Measurements from ENCODE around the gene ANKRD55.

GRCh38 chr5:56069652-56070226, 163.4 kb downstream of the ANKRD55 start:
- TF ChIP-seq CTCF (IDR thresholded peaks at IDR 0.05 in 2 of 3, conservative IDR thresholded peaks at IDR 0.05 in 1 of 3; ENCODE audit: insufficient read depth in 2 of 3, low read depth in 1 of 3, low read length in 3 of 3) (no peak), BCLAF1 (IDR thresholded peaks at IDR 0.05; ENCODE audit: borderline replicate concordance in 1 of 2, control insufficient read depth in 1 of 2, low read depth in 2 of 2, low read length in 1 of 2) (no peak), ESRRA (IDR thresholded peaks at IDR 0.05; ENCODE audit: borderline replicate concordance, low read depth) (no peak), FOXJ3 (CRISPR knock-in tag; IDR thresholded peaks at IDR 0.05) (no peak), FOXM1 (IDR thresholded peaks at IDR 0.05; ENCODE audit: low read depth) (no peak), FOXM1 (CRISPR knock-in tag; IDR thresholded peaks at IDR 0.05; ENCODE audit: low read depth) (no peak), ETV6 (IDR thresholded peaks at IDR 0.05; ENCODE audit: borderline replicate concordance in 1 of 2, low read depth in 2 of 2, low read length in 1 of 2) (no peak), ETV6 (CRISPR knock-in tag; IDR thresholded peaks at IDR 0.05; ENCODE audit: borderline replicate concordance) (no peak), ARID4B (CRISPR knock-in tag; IDR thresholded peaks at IDR 0.05) (no peak), VEZF1 (CRISPR knock-in tag; IDR thresholded peaks at IDR 0.05) (no peak), GATAD2A (IDR thresholded peaks at IDR 0.05) (no peak), MYC (IDR thresholded peaks at IDR 0.05; ENCODE audit: low read depth, low read length) (no peak), MYC (CRISPR knock-in tag; IDR thresholded peaks at IDR 0.05; ENCODE audit: borderline replicate concordance, low read depth) (no peak), ZNF785 (CRISPR knock-in tag; IDR thresholded peaks at IDR 0.05) (no peak)

All from K562 (cell line).